OCI-LY1 (cell line): ENCODE data around the gene ROR1.

Experiments used
- H2AFZ ChIP-seq: fragments of 200-600 bp; sonication (generic), shearing (Covaris generic); 2 replicates; pipeline ENCODE4 v1.6.0; 2014; ENCODE audit warnings: antibody characterized with exemption, mild to moderate bottlenecking, low read length
- H3F3A ChIP-seq: fragments of 200-600 bp; sonication (generic), shearing (Covaris generic); 2 replicates; pipeline ENCODE4 v1.6.0; 2014; ENCODE audit warnings: mild to moderate bottlenecking, antibody characterized with exemption, low read length, moderate library complexity; ENCODE audit not compliant: insufficient read depth
- H3K27ac ChIP-seq: fragments of 200-600 bp; sonication (generic); 2 replicates; pipeline ENCODE4 v1.5.1; 2014; ENCODE audit warnings: low read length, mixed run types, mild to moderate bottlenecking, low read depth; ENCODE audit not compliant: poor library complexity, severe bottlenecking
- H3K27me3 ChIP-seq: fragments of 200-600 bp; sonication (generic); 2 replicates; pipeline ENCODE4 v1.6.0; 2014; ENCODE audit warnings: antibody characterized with exemption, mild to moderate bottlenecking, low read length, moderate library complexity; ENCODE audit not compliant: insufficient read depth
- H3K36me3 ChIP-seq: fragments of 200-600 bp; sonication (generic); 2 replicates; pipeline ENCODE4 v1.6.1; 2014; ENCODE audit warnings: mild to moderate bottlenecking, antibody characterized with exemption, low read length, moderate library complexity, mixed read lengths; ENCODE audit not compliant: insufficient read depth
- H3K4me1 ChIP-seq: fragments of 200-600 bp; sonication (generic); 2 replicates; pipeline ENCODE4 v1.5.1; 2014; ENCODE audit warnings: mild to moderate bottlenecking, low read length, moderate library complexity; ENCODE audit not compliant: insufficient read depth, severe bottlenecking
- H3K4me2 ChIP-seq: fragments of 200-600 bp; sonication (generic), shearing (Covaris generic); 2 replicates; pipeline ENCODE4 v1.6.1; 2014; ENCODE audit warnings: low read length
- H3K4me3 ChIP-seq: fragments of 200-600 bp; sonication (generic); 2 replicates; pipeline ENCODE4 v1.5.1; 2014; ENCODE audit warnings: low read length, low read depth, mild to moderate bottlenecking, mixed read lengths; ENCODE audit not compliant: poor library complexity, severe bottlenecking
- H3K79me2 ChIP-seq: fragments of 200-600 bp; shearing (Covaris generic); 2 replicates; pipeline ENCODE4 v1.6.1; 2016; ENCODE audit warnings: mixed run types, low read length, mixed read lengths; ENCODE audit not compliant: insufficient read depth
- H3K9ac ChIP-seq: fragments of 200-600 bp; sonication (generic), shearing (Covaris generic); 2 replicates; pipeline ENCODE4 v1.6.1; 2014; ENCODE audit warnings: mild to moderate bottlenecking, low read length, mixed read lengths
- H3K9me2 ChIP-seq: fragments of 200-600 bp; sonication (generic), shearing (Covaris generic); 2 replicates; pipeline ENCODE4 v1.6.1; 2014; ENCODE audit warnings: low read depth, mild to moderate bottlenecking, low read length, mixed read lengths
- H3K9me3 ChIP-seq: fragments of 200-600 bp; shearing (Covaris generic); 2 replicates; pipeline ENCODE4 v1.6.1; 2014; ENCODE audit warnings: low read length, mixed read lengths
- H4K20me1 ChIP-seq: fragments of 200-600 bp; sonication (generic), shearing (Covaris generic); 2 replicates; pipeline ENCODE4 v1.6.0; 2016; ENCODE audit warnings: mild to moderate bottlenecking, low read length; ENCODE audit not compliant: insufficient read depth
- CTCF ChIP-seq: fragments of 200-600 bp; sonication (generic), shearing (Covaris generic); IDR thresholded peaks from 2 replicates; pipeline ENCODE4 v1.5.1; 2017; ENCODE audit warnings: mild to moderate bottlenecking, antibody characterized with exemption, low read length, moderate library complexity, mixed read lengths
- EZH2 ChIP-seq: fragments of 200-600 bp; sonication (generic), shearing (Covaris generic); IDR thresholded peaks from 2 replicates; pipeline ENCODE4 v1.8.0; 2017; ENCODE audit warnings: borderline replicate concordance, mixed run types, mild to moderate bottlenecking, antibody characterized with exemption, low read length, moderate library complexity, mixed read lengths

ROR1 gene

GRCh38 chr1:63914241-63914640, 140.4 kb downstream of the ROR1 start:
- H3K4me2 ChIP-seq, result no peak overlapping the region
- H3K4me3 ChIP-seq, result no peak overlapping the region

GRCh38 chr1:63914706-63915105, 140.9 kb downstream of the ROR1 start:
- H3K4me1 ChIP-seq, result no peaks in the 10 kb centered on the region
- H4K20me1 ChIP-seq, result no peaks in the 10 kb centered on the region
- H3K36me3 ChIP-seq, result no peaks in the 10 kb centered on the region
- H3K4me2 ChIP-seq, result no peak overlapping the region
- H2AFZ ChIP-seq, result no peak overlapping the region
- H3K9ac ChIP-seq, result no peak overlapping the region
- no peak overlapping the region for H3K4me3 ChIP-seq
- no peaks in the 10 kb centered on the region for H3K79me2 ChIP-seq
- H3K9me3 ChIP-seq, result no peaks in the 10 kb centered on the region
- no peaks in the 10 kb centered on the region for H3K9me2 ChIP-seq
- TF ChIP-seq EZH2, result no peak
- TF ChIP-seq CTCF, result no peak
- no peaks in the 10 kb centered on the region for H3K27me3 ChIP-seq
- no peaks in the 10 kb centered on the region for H3F3A ChIP-seq
- no peak overlapping the region for H3K27ac ChIP-seq

More at GRCh38 chr1:63914241-63914640, 140.4 kb downstream of the ROR1 start:
- Histone ChIP-seq H3K27ac (no peak overlapping the region), H3K4me1 (no peaks in the 10 kb centered on the region), H3K9me3 (no peaks in the 10 kb centered on the region), H3K79me2 (no peaks in the 10 kb centered on the region), H4K20me1 (no peaks in the 10 kb centered on the region), H2AFZ (no peak overlapping the region), H3K9ac (no peak overlapping the region), H3K9me2 (no peaks in the 10 kb centered on the region), H3K27me3 (no peaks in the 10 kb centered on the region), H3F3A (no peaks in the 10 kb centered on the region), H3K36me3 (no peaks in the 10 kb centered on the region)
- TF ChIP-seq CTCF (no peak), EZH2 (no peak)

GRCh38 chr1:63915121-63915520, 141.3 kb downstream of the ROR1 start:
- Histone ChIP-seq H3F3A (no peaks in the 10 kb centered on the region), H3K9me2 (no peaks in the 10 kb centered on the region), H3K36me3 (no peaks in the 10 kb centered on the region), H3K4me1 (no peaks in the 10 kb centered on the region), H2AFZ (no peak overlapping the region), H3K27me3 (no peaks in the 10 kb centered on the region), H3K27ac (no peak overlapping the region), H3K79me2 (no peaks in the 10 kb centered on the region), H3K4me3 (no peak overlapping the region), H3K4me2 (no peak overlapping the region), H3K9ac (no peak overlapping the region), H3K9me3 (no peaks in the 10 kb centered on the region), H4K20me1 (no peaks in the 10 kb centered on the region)
- TF ChIP-seq CTCF (peak; percentile 42; the same call in 1 of the 2 replicates), EZH2 (no peak)
